WERI-Rb-1 (cell line): ENCODE results near the gene CRYL1.

Experiments used
- DNase-seq: peaks from one replicate; pipeline ENCODE4 v3.0.0-alpha.2; 2020
- H3K27ac ChIP-seq: fragments of 250-450 bp; sonication (Bioruptor Pico); 2 replicates; pipeline ENCODE4 v1.5.1; 2020; ENCODE audit warnings: mild to moderate bottlenecking, moderate library complexity
- H3K27me3 ChIP-seq: fragments of 250-450 bp; sonication (Bioruptor Pico); 2 replicates; pipeline ENCODE4 v1.5.1; 2021; ENCODE audit warnings: mild to moderate bottlenecking, low read depth, moderate library complexity; ENCODE audit not compliant: insufficient read depth, severe bottlenecking
- H3K36me3 ChIP-seq: fragments of 250-450 bp; sonication (Bioruptor Pico); 2 replicates; pipeline ENCODE4 v1.5.1; 2020; ENCODE audit warnings: mild to moderate bottlenecking, moderate library complexity
- H3K4me3 ChIP-seq: 2 replicates; pipeline ENCODE4 v1.5.1; 2011; ENCODE audit warnings: low read depth, mild to moderate bottlenecking, control low read depth, low read length
- H3K9me3 ChIP-seq: fragments of 250-450 bp; sonication (Bioruptor Pico); 2 replicates; pipeline ENCODE4 v1.5.1; 2021; ENCODE audit warnings: mild to moderate bottlenecking, moderate library complexity; ENCODE audit not compliant: severe bottlenecking
- TF ChIP-seq, protein P1 (sequence below): IDR thresholded peaks from 2 replicates; pipeline ENCODE4 v1.5.1; 2011; ENCODE audit warnings: low read depth, mild to moderate bottlenecking, control low read depth, inconsistent platforms, low read length

Gene CRYL1

DNA sequence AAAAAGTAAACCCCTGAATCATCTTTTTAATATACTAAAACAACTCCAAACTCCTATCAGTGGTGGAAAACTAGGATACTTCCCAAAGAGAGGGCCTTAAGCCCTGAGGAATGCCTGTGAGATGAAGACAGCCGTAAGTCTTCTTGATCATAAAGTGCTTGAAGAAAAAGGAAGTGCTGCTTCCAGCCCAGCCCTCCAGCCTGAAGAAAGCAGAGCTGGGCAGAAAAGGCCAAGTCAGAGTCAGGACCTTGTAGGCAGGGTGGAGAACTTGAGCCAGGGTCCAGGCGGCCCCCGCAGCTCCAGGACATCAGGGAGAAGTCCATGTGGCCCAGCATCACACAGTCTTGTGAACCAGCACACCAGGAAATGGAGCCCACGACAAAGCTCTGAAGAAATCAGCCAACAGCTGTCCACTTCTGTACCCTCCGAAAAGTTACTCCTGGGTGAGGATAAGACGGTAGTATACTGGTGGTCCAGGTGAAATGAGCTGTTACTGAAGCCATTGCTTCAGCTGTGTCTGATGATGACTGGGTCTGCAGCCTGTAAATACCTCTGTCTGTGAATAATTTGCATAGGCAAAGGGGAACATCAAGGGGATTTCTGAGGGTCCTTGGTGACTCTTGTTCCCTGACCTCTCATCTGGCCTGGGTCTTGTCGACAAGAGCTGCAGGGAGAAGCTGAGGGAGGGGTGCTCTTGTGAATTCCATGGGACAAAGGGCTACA is 18.7 kb upstream of the CRYL1 start:
- Histone ChIP-seq H3K27me3 (no peaks in the 10 kb centered on the region), H3K9me3 (peaks cover 6% of the 10 kb centered on the region), H3K36me3 (no peaks in the 10 kb centered on the region), H3K4me3 (no peak overlapping the region), H3K27ac (no peak overlapping the region)
- TF ChIP-seq, protein P1, sequence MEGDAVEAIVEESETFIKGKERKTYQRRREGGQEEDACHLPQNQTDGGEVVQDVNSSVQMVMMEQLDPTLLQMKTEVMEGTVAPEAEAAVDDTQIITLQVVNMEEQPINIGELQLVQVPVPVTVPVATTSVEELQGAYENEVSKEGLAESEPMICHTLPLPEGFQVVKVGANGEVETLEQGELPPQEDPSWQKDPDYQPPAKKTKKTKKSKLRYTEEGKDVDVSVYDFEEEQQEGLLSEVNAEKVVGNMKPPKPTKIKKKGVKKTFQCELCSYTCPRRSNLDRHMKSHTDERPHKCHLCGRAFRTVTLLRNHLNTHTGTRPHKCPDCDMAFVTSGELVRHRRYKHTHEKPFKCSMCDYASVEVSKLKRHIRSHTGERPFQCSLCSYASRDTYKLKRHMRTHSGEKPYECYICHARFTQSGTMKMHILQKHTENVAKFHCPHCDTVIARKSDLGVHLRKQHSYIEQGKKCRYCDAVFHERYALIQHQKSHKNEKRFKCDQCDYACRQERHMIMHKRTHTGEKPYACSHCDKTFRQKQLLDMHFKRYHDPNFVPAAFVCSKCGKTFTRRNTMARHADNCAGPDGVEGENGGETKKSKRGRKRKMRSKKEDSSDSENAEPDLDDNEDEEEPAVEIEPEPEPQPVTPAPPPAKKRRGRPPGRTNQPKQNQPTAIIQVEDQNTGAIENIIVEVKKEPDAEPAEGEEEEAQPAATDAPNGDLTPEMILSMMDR: no peak
- no peak for DNase-seq

DNA sequence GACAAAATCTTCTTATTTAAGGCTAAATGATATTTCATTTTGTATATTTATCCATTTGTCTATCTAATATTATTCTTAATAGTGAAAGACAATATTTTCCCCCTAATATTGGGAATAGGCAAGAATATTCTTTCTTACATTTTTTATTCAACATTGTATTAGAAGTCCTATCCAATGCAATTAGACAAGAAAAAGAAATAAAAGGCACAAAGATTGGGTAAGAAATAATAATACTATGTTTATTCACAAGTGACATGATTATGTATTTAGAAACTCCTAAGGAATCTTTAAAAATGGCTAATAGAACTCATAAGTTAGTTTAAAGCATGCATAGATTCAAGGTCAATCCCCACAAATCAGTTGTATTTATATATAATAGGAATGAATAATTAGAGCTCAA is 11.3 kb upstream of the CRYL1 start:
- Histone ChIP-seq H3K27ac (no peak overlapping the region), H3K4me3 (no peak overlapping the region), H3K9me3 (peaks cover 11% of the 10 kb centered on the region), H3K36me3 (no peaks in the 10 kb centered on the region), H3K27me3 (no peaks in the 10 kb centered on the region)
- DNase-seq: no peak
- TF ChIP-seq, protein P1: no peak

DNA sequence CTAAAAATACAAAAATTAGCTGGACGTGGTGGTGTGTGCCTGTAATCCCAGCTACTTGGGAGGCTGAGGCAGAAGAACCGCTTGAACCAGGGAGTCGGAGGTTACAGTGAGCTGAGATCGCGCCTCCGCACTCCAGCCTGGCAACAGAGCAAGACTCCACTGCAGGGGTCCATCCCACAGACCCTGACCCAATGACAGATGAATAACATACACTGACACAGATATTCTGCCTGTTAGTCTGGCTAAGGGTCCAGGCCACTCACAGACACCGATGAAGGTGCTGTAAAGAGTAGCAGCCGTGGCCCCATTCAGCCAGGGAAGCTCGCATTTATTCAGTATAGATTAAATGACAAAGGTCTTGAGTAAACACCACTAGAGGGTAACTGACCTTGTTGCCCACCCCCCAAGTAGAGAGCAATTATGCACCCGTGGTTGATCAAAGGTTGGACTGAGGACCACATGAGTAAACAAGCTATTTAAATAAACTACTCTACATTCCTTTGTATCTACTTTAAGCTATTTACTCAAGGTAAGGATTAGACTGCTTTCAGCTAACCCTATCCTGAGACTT is 8.5 kb upstream of the CRYL1 start:
- TF ChIP-seq, protein P1: no peak
- Histone ChIP-seq H3K27ac (no peak overlapping the region), H3K9me3 (peaks cover 5% of the 10 kb centered on the region), H3K27me3 (no peaks in the 10 kb centered on the region), H3K4me3 (no peak overlapping the region), H3K36me3 (no peaks in the 10 kb centered on the region)
- no peak for DNase-seq

DNA sequence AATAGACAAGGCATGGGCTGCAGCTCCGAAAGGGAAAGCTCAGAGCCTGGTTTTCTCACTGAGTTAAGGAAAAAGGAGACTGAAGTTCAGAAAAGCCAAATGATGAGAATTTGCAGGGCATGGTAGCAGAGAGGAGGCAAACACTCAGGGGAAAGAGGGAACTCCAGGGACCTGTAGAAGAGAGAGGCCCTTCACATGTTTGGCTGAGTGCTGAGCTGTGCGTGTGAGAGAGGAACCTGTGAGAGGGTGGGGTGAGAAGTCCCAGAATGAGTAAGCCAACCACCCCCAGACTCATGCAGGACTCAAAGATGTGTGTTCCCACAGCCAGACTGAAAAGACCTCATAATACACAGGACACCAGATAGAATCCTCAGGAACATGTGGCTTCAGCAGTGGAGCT is 2.8 kb upstream of the CRYL1 start:
- Histone ChIP-seq H3K36me3 (peaks cover 3% of the 10 kb centered on the region; the same call in 1 of the 2 replicates), H3K4me3 (no peak overlapping the region), H3K9me3 (no peaks in the 10 kb centered on the region), H3K27ac (no peak overlapping the region), H3K27me3 (no peaks in the 10 kb centered on the region)
- TF ChIP-seq, protein P1: no peak
- DNase-seq: no peak

DNA sequence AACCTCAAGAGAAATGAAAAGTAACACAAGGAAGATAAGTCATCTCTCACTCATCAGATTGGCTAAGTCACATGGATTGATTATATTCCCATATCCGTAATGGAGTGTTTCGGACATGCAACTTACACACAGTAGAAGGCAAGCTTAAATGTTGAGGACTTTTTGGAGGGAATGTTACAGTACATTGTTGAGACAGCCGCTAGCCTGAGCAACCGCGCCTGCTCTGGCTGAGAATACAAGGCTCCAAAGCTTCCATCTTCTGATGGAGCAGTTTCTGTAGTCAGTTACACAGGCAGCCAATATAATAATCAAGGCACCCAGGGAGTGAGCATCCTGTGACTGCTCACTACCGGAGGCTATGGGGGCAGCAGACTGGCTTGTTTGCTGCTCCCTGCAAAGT is 1.0 kb upstream of the CRYL1 start:
- peak overlapping the region; percentile 80 for H3K4me3 ChIP-seq
- no peaks in the 10 kb centered on the region for H3K27me3 ChIP-seq
- H3K9me3 ChIP-seq: no peaks in the 10 kb centered on the region
- H3K36me3 ChIP-seq: peaks cover 3% of the 10 kb centered on the region; the same call in 1 of the 2 replicates
- TF ChIP-seq, protein P1: no peak
- DNase-seq: no peak
- no peak overlapping the region for H3K27ac ChIP-seq
